Vagina (tissue), 2 donors: ENCODE measurements around the gene TLCD3A.

Experiments
- POLR2A ChIP-seq, 2 donors: fragments of 450-650 bp; IDR thresholded peaks; one replicate each; pipeline ENCODE4 v1.6.1; 2017; ENCODE audit warnings: antibody characterized with exemption in 2 of 2, mild to moderate bottlenecking in 2 of 2, moderate library complexity in 2 of 2
- TF ChIP-seq, protein P1 (sequence below), 3 experiments: fragments of 450-650 bp in 2 of 3; fragments of 200-600 bp in 1 of 3; sonication (generic) in 1 of 3; IDR thresholded peaks; one replicate each; pipeline ENCODE4 v1.5.1; 2017 to 2019; ENCODE audit warnings: antibody characterized with exemption in 3 of 3, mild to moderate bottlenecking in 2 of 3, moderate library complexity in 2 of 3

DNA sequence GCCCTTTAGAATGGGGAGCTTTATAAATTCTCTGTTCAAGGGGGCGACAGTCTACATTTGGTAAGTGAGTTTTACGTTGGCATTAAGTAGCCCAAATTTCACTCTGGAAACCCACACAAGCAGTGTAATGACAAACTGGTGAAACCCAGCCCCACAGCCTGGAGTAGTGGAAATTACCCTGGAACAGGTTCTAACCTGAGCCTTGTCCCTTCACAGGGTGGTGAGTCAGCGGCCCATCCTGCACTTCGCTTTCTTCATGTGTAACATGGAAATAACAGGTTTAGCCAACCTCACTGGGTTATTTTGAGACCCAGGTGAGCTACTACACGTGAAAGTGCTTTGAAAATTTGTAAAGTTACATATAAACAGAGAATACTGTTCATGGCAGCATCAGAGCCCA, 3.5 kb upstream of the TLCD3A start:
- TF ChIP-seq, protein P1, sequence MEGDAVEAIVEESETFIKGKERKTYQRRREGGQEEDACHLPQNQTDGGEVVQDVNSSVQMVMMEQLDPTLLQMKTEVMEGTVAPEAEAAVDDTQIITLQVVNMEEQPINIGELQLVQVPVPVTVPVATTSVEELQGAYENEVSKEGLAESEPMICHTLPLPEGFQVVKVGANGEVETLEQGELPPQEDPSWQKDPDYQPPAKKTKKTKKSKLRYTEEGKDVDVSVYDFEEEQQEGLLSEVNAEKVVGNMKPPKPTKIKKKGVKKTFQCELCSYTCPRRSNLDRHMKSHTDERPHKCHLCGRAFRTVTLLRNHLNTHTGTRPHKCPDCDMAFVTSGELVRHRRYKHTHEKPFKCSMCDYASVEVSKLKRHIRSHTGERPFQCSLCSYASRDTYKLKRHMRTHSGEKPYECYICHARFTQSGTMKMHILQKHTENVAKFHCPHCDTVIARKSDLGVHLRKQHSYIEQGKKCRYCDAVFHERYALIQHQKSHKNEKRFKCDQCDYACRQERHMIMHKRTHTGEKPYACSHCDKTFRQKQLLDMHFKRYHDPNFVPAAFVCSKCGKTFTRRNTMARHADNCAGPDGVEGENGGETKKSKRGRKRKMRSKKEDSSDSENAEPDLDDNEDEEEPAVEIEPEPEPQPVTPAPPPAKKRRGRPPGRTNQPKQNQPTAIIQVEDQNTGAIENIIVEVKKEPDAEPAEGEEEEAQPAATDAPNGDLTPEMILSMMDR (IDR thresholded peaks at IDR 0.05) = no peak
- TF ChIP-seq POLR2A (IDR thresholded peaks at IDR 0.05) = no peak
